Right ventricle myocardium inferior (tissue), 1 donor: ENCODE measurements around the gene MARCHF3. TPM values are rescaled to one million over a fixed set of nuclear protein-coding genes. Genes with fewer than 3 reads are reported as not detected.
"Not testable (repeated sequence)": the region's sequence is repeated elsewhere in the genome, so short reads cannot be mapped to it uniquely, and the experiment has no call there.

ENCODE experiments used
- ATAC-seq: fragments of 200-7000 bp; cut with Tn5 transposase; one replicate; pipeline ENCODE4 v1.9.1; 2020; ENCODE audit warnings: mild to moderate bottlenecking, moderate library complexity
- DNase-seq: peaks from one replicate; pipeline ENCODE4 v3.0.0; 2021; ENCODE audit errors: missing footprints
- intact Hi-C: fragments of 100-400 bp; cut with DNase I; formaldehyde crosslinking; loops from one replicate; pipeline ENCODE4 v1.11.0; 2022
- total RNA-seq: library from RNA; stranded (reverse); fragmentation: NEBNext Ultra II Directional; extraction: Animal tissue kit (Norgen Biotek cat#: 25700); gene quantifications from one replicate; pipeline ENCODE4 v1.2.1, GENCODE V29; 2021
- donor health status: DM: no; HTN: yes; CAD: no; lungs with severe emphysema.

The MARCHF3 gene
- total RNA-seq, 1 donor from 2014 or later = 30.1 TPM

DNA sequence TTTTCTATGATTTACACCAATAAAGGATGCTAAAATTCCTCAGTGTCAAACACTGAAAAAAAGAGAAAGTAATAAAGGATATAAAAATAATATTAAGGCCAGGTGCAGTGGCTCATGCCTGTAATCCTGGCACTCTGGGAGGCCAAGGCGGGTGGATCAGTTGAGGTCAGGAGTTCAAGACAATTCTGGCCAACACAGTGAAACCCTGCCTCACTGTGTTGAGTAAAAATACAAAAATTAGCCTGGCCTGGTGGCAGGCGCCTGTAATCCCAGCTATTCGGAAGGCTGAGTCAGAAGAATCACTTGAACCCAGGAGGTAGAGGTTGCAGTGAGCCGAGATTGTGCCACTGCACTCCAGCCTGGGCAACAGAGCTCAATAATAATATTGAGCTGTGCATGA, 87.5 kb downstream of the MARCHF3 start:
- DNase-seq, ATAC-seq, intact Hi-C loops: not testable (repeated sequence)

DNA sequence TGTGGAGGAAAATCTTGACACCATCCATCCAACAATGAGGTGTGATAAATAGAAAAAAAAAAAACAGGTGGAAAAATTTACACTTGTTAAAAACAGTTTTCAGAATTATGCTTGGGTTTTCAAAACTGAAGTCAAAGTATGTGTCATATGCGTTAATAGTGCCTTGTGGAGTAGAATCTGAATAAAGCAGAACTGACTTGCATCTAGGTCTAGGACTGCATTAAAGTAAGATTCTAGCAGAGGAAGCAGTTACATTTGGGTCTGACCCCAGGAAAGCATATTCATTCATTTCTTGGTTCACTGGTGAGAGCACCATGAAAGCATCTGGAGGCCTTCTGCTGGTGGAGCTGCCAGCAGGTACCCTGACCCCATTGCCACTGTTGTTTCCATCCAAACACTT, 89.0 kb downstream of the MARCHF3 start:
- intact Hi-C loops = no loop called here
- ATAC-seq (no peak), DNase-seq (no peak)

DNA sequence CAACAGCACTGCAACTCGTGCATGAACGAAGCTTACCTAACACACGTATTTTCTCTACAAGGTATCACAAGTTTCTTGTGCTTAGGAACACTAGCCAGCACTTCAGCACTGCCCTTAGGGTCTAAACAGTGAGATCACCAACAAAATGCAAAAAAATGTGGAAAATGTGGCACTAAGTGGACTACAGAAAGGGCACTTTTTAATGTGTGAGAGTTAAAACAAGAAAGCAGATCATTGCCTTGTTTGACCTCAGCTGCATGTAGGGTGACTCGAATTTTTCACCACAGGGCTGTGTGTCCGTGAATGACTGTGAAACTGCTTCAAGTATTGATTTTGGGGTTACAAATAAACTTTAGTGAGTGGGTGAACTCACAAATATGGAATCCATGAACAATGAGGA, 90.5 kb downstream of the MARCHF3 start:
- intact Hi-C loops = no loop called here
- ATAC-seq (no peak), DNase-seq (no peak)

DNA sequence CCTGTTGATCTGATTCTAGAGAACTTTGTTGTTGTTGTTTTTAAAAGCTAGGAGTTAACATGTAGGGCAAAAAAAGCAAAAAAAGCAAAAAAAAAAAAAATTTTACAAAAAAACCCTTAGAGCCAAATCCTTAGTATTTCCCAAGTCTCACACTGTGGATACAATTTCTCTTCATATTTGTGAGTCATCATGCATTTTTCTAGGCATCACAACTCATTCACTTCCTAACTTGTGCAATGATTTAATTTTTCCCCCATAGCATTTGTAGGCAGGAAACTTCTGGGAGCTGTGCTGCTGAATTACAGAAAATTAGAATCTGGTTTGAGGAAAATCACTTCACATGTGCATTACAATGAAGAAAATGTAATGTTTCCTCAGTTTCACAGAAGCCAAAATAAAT, 91.9 kb downstream of the MARCHF3 start:
- ATAC-seq = no peak
- DNase-seq = no peak
- intact Hi-C loops = no loop called here

DNA sequence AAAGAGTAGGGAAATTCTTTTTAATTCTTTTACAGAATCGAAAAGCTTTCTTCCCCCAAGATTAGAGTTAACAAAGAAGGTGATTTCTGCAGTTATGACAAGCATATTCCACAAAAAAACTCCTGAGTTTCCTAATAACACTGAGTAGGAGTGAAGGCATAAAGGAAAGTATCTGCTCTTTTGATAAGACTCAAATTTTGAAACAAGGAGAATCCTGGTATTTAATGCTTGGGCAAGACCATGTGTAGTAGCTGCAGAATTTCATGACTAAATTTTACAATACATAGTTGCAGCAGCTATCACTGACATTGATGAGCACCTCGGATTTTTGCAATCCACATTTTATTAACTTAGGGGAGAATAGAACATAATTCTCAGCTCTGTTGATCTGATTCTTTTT, 92.6 kb downstream of the MARCHF3 start:
- intact Hi-C loops = no loop called here
- DNase-seq (no peak), ATAC-seq (no peak)

DNA sequence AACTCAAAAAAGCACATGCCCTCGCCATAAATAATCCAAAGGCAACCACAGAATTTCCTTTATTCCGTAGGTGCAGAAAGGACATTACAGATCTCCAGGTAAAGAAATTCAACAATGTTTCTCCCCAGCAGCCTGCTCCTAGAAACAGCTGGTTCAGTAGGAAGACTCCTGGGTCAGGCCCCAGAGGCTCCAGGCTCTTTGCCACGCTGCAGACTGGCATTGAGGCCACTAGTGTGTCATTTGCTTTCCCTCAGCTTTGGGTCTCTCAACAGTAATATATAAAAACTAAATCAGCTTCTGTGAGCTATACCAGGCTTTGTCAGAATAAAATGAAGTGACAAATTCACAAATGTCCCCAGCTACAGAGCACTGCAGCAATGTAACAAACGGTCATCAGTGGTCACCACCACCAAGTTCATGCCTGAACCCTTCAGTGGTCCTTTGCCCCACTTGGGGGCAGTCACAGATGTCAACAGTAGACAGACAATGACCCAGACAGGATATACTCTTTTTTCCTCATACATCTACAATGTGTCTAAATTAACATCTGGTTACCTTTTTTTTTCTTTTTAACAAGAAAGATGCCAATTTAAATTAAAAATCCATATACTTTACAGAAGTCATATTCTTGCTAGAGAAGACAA, 93.5 kb downstream of the MARCHF3 start:
- no peak for DNase-seq
- ATAC-seq = no peak
- intact Hi-C loops = no loop called here

DNA sequence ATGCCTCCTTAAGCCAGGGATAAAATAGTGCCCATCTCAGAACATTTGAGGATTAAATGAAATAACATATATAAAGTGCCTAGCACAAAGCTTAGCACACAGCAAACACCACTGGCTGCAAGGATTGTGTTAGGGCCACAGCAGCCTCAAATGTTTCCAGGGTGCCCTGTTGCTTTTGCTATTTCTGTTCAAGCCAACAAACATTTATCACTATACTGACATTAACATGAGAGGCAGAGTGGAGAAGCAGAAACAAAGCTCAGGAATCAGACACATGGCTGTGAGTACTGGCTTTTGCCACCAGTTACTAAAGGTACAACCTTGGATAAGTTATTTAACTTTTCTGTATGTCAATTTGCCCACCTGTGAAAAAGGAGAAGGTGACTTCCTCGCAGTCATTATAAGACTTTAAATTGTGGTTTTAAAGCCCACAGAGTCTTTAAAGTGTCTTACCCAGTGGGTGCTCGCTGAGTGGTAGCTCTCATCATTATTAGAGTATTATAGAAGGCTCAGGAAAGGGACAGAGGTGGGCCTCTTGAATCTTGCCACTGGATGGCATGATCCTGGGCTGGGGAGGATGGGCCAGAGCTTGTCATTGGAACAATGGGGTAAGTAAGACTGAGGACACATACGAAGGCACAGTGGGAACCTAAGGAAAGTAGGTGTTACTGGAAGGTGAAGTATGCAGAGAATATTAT, 98.2 kb downstream of the MARCHF3 start:
- DNase-seq (no peak), ATAC-seq (no peak)
- intact Hi-C loops = no loop called here

DNA sequence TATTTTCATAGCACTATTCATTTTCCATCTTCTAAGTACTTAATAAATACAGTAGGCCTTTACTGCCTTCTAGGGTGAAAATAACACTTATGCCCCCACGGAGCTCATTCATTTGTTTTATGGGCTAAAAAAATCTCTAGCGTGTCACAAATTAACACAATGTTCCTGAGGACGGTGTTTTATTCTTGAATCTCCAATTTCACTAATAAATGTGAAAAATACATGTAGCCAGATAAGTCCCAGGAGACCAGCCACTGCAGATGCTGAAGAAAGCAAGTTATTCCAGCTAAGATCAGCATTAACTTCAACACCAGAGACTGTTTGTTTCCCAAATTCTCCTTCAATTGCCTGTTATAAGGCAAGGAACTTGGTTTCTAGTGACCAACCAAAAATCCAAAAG, 102.3 kb downstream of the MARCHF3 start:
- intact Hi-C loops = no loop called here
- ATAC-seq (no peak), DNase-seq (no peak)

DNA sequence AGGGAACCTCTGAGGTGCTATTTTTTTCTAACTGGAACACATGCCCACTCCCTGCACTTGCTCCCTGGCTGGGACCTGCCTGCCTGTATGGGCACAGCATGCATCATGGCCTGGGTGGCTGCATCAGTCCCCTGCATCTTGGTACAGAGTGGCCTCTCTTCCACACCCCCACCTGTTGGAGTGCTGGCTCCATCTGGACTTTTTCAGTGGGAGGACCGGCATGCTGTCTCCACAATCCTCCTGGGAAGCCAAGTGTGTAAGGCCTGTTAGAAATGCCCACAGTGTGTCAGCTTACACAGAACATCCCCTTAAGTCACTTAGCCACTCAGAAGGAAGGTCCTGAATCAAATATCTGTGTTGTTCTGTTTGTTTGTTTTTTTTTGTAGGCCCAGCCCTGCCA, 102.9 kb downstream of the MARCHF3 start:
- DNase-seq (no peak), ATAC-seq (no peak)
- intact Hi-C loops = no loop called here

DNA sequence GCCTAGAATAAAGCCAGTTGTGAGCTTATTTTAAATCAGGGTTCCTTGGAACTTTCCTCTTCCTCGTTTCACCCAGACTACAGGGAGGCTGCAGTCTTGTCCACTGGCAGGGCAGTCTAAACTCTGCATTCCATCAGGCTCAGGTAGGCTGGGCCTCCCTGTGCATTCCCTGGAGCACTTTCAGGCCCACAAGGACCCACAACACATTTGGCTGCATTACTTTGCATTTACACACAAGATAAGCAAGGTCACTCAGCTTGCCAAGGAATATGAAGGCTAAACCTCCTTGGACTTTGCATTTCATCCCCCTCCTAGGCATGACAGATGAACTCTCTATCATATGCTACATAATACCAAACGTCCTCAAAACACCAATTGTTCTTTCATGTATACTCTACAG, 104.2 kb downstream of the MARCHF3 start:
- ATAC-seq = no peak
- intact Hi-C loops = no loop called here
- DNase-seq = no peak

DNA sequence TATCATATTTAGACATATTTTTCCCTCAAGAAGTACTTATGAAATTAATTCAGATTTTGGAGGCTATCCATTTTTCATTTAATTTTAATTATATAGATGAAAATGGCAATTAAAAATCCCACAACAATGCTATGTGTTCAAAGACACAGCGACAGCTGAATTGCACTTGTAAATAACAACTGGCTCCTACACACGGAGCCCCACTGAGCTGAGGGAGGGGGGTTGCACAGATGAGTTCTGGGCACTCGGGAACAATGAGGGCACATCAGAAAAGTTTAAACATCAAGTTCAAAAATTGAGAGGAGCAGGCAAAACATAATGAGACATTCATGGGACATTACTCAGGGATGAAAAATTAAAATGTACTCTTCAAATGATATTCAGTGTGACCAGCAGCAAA, 104.9 kb downstream of the MARCHF3 start:
- intact Hi-C loops = no loop called here
- ATAC-seq (no peak), DNase-seq (no peak)

DNA sequence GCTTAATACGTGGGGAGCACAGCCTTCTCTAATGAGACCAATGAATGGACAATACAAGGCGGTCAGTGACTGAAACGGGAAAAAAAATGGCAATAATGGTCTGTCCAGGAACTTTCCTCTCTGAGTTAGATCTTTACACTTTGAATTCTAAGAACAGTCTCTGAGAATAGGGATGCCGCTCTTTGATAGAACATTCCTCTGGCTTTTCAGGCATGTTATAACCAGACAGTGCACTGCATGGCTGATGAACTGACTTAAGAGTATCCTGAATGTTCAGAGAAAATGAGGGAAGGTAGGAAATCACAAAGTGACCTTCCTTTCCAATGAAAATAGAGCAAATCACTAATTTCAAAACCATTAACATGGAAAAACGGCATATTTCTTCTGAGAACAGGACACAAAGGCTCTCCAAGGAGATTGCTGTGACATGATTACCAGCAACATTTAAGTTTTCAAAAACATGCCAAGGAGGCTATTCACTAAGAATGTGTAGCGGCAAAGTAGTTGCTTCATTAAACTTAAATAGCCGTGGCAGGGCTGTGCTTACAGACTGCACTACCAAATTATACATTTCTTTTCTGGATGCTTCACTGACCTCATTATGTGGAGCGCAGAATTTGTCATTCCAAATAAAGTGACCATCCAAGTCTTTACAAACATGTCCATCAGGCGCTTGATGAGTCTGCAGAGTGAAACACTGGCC, 105.9 kb downstream of the MARCHF3 start:
- intact Hi-C loops = no loop called here
- ATAC-seq (no peak), DNase-seq (no peak)

DNA sequence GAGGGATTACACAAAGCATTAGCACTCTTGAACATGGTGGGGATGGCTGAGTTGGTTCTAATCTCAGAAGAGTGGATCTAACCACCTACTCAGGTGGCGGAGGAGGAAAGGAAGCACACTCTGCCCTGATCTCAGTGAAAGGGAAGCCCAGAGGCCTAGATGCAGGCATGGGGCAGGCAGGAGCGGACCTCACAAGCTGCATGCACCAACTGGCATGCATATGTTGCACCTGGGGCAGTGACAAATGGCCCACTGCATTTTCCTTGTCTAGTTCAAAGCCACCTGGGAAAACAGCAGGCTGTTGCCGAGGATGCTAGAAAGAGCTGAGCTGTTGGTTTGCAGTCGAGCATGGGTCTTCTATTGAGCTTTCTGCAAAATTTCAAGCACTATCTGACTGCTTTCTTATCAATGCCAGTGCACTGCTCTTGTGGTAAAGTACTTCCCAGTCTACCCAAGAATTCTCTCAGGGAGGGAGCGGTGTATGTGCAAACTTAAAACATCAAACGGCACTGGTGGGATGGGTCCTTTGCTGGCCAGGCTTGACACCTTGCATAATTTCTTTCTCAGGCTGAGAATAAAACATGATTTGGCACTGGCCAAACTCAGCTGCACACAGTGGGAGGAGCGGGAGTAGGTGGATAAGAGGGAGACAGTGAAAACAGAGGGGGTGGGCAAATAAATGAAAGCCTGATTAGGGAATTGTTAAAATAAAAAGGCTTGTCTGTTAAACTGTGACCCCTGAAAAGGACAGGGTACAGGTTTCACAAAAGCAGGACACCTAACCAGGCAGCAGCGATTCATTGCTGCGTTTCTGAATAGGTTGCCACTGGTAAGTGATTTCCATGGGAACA, 108.9 kb downstream of the MARCHF3 start:
- intact Hi-C loops = loop anchor here (2.0 kb wide), 1 partner anchor 109 kb away; the partner anchor contains the start of gene MARCHF3
- DNase-seq (no peak), ATAC-seq (peak; percentile 14)

DNA sequence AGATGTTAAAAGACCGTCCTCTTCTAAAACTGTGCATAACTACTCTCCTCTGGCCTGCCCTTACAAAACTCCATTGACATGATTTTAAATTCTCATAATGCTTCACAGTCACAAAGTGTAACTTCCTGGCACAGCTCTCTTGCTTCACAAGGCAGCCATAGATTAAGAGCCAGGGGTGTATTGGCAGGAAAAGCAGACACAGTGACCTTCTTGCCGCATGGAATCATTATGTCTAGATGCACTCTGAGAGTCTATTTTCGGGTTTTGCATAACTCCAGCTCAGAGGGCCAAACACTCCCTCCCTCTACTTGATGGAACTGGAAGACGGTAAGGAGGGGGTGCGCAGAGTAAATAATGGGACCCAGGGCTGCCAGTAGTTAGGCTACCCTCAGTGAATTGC, 110.1 kb downstream of the MARCHF3 start:
- intact Hi-C loops = loop anchor here (2.0 kb wide), 1 partner anchor 111 kb away; the partner anchor contains the start of gene MARCHF3
- DNase-seq = no peak
- peak; percentile 86 for ATAC-seq

DNA sequence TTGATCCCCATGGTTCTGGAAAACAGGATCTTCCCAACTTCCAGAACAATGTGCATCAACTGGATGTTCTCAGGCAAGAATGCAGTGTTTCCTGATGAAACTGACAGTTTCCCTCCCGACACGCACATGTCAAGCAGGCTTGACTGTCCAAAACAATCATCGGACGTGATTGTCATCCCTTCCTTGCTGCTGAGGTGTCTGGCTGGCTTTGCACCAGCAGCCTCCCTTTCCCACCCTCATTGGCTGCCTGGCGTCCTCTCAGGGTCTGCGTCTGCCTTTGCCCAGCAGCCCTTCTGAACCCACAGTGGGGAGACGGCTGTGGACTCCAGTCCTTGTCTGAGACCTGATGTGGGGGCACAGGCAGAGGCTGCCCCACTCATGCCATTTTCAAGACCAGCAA, 110.8 kb downstream of the MARCHF3 start:
- intact Hi-C loops = no loop called here
- ATAC-seq (no peak), DNase-seq (no peak)

DNA sequence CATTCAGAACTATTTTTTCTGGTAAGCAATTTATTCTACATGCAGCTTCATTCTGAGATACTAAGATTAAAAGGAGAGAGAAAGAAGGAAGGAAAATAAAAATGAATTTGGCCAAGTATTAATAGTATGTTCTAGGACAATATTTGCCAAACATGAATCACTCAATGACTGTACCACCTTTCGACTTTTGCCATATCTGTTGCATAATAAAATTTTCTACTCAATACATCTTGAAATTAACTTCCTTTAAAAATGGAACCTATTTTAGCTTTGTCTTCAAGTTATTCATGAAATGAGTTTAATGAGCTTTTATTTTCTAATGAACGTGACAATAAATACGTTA, 111.8 kb downstream of the MARCHF3 start:
- intact Hi-C loops = no loop called here
- no peak for DNase-seq
- ATAC-seq = no peak

DNA sequence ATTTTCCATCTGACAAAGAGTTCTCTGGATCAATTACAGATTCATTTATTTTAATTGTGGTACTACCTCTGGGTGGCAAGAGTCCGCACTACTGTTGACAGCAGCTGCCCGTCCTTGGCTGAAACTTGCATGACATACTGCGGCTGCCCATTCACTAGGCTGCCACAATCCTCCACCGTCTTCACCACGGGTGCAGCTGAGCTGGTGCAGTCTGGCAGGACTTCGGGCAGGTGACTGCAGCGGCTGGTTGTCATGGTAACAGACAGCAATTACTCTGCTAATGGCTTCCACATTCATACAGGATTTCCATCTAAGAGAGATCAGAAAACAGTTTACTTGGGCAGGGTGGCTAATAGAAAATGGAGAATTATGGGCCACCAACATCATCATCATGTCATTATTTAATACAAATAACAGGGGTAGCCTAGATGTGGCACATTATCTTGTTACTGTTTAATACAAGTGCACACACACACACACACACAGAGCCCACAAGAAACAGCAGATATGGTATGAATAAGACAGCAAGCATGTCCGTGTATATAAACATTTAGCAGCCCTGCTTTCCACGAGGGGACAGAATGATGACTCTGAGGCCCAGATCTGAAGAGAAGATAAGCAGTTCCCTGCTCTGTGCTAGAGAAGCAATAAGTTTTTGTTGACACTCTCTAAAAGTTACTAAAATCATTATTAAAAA, 112.3 kb downstream of the MARCHF3 start:
- ATAC-seq (no peak), DNase-seq (peak; percentile 65)
- intact Hi-C loops = no loop called here

DNA sequence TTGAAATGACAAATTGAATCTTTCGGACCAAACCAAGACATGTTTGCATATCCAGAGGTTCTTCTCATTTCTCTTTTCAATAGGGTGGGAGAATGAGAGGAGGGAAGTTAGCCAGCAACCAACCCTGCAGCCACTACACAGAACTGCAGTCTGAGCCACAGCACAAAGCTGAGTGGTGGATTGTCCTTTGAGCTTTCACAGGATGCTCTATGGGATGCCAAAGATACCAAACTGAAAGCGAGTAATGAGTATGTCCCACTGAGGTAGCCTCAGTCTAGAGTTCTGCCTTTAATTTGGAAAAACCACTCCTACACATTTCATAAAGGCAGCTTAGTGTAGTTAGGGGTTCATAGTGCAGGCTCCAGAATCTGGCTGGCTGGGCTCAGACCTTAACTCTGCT, 114.9 kb downstream of the MARCHF3 start:
- intact Hi-C loops = no loop called here
- DNase-seq = no peak
- no peak for ATAC-seq
